T-helper 2 cell treated with Interferon-gamma antibody and Interleukin-4, amounts not matched to agents 100 ng/mL and 5 ng/mL, for 36 hours (primary cell): ENCODE data around the gene TARP.
"Not testable (repeated sequence)": the region's sequence is repeated elsewhere in the genome, so short reads cannot be mapped to it uniquely, and the experiment has no call there.

Source experiments
- intact Hi-C: fragments of 100-400 bp; cut with micrococcal nuclease; formaldehyde crosslinking; loops from one replicate; pipeline ENCODE4 v1.15.1; 2023

Gene TARP

GRCh38 chr7:38299275-38299931 is 26.0 kb upstream of the TARP start:
- intact Hi-C loops, result no loop called here

GRCh38 chr7:38296059-38296857 is 22.8 kb upstream of the TARP start:
- intact Hi-C loops, result no loop called here

- intact Hi-C loops, result no loop called here
Observed at GRCh38 chr7:38294926-38295325, 21.5 kb upstream of the TARP start.

- intact Hi-C loops, result no loop called here
Observed at GRCh38 chr7:38292442-38292841, 19.0 kb upstream of the TARP start.

GRCh38 chr7:38291650-38292049 is 18.2 kb upstream of the TARP start:
- intact Hi-C loops, result no loop called here

- intact Hi-C loops, result no loop called here
Observed at GRCh38 chr7:38291117-38291647, 17.7 kb upstream of the TARP start.

- intact Hi-C loops, result no loop called here
Observed at GRCh38 chr7:38284553-38284952, 11.1 kb upstream of the TARP start.

- intact Hi-C loops, result no loop called here
Observed at GRCh38 chr7:38283809-38284208, 10.4 kb upstream of the TARP start.

- intact Hi-C loops, result no loop called here
Observed at GRCh38 chr7:38283107-38283506, 9.7 kb upstream of the TARP start.

- intact Hi-C loops, result no loop called here
Observed at GRCh38 chr7:38282081-38282480, 8.6 kb upstream of the TARP start.

- intact Hi-C loops, result no loop called here
Observed at GRCh38 chr7:38281266-38281665, 7.8 kb upstream of the TARP start.

- intact Hi-C loops, result no loop called here
Observed at GRCh38 chr7:38280707-38281106, 7.3 kb upstream of the TARP start.

GRCh38 chr7:38280000-38280399 is 6.6 kb upstream of the TARP start:
- intact Hi-C loops, result no loop called here

- intact Hi-C loops, result no loop called here
Observed at GRCh38 chr7:38276096-38276877, 2.9 kb upstream of the TARP start.

- intact Hi-C loops, result no loop called here
Observed at GRCh38 chr7:38274927-38275620, 1.6 kb upstream of the TARP start.

- intact Hi-C loops, result no loop called here
Observed at GRCh38 chr7:38274486-38274885, 1.1 kb upstream of the TARP start.

- intact Hi-C loops, result not testable (repeated sequence)
Observed at GRCh38 chr7:38270405-38270804, 3.0 kb downstream of the TARP start.

- intact Hi-C loops, result not testable (repeated sequence)
Observed at GRCh38 chr7:38269704-38270346, 3.6 kb downstream of the TARP start.

- intact Hi-C loops, result not testable (repeated sequence)
Observed at GRCh38 chr7:38265958-38266357, 7.5 kb downstream of the TARP start.

- intact Hi-C loops, result not testable (repeated sequence)
Observed at GRCh38 chr7:38264602-38265001, 8.8 kb downstream of the TARP start.

- intact Hi-C loops, result not testable (repeated sequence)
Observed at GRCh38 chr7:38263274-38263673, 10.2 kb downstream of the TARP start.
